ENCODE data around the gene SHH.

DNA sequence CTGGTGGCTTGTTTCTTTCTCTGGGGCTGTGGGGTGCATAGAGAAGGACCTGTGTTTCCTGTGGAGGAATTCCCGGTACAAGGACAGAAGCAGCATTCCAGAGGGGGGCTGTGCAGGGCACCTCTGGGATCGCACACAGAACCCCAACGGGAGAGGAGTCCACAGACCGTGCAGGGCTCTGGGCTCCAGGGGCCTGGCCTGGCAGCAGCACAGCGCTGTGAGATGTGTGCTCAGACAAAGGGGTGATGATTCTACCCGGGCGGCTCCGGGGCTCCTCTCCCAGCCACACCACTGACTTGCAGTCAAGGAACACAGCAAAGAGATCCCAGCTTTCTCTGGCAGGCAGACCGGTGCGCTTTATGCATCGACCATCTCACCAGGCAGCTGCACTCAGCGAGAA lies 6.9 kb upstream of the SHH start:
- TF ChIP-seq, protein P1, sequence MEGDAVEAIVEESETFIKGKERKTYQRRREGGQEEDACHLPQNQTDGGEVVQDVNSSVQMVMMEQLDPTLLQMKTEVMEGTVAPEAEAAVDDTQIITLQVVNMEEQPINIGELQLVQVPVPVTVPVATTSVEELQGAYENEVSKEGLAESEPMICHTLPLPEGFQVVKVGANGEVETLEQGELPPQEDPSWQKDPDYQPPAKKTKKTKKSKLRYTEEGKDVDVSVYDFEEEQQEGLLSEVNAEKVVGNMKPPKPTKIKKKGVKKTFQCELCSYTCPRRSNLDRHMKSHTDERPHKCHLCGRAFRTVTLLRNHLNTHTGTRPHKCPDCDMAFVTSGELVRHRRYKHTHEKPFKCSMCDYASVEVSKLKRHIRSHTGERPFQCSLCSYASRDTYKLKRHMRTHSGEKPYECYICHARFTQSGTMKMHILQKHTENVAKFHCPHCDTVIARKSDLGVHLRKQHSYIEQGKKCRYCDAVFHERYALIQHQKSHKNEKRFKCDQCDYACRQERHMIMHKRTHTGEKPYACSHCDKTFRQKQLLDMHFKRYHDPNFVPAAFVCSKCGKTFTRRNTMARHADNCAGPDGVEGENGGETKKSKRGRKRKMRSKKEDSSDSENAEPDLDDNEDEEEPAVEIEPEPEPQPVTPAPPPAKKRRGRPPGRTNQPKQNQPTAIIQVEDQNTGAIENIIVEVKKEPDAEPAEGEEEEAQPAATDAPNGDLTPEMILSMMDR (IDR thresholded peaks at IDR 0.05): no peak
- no peak for TF ChIP-seq TEAD1 (CRISPR knock-in tag; IDR thresholded peaks at IDR 0.05)
- TF ChIP-seq NR3C1 (CRISPR knock-in tag; conservative IDR thresholded peaks at IDR 0.05; ENCODE audit: low read depth): no peak
- TF ChIP-seq, protein P2, sequence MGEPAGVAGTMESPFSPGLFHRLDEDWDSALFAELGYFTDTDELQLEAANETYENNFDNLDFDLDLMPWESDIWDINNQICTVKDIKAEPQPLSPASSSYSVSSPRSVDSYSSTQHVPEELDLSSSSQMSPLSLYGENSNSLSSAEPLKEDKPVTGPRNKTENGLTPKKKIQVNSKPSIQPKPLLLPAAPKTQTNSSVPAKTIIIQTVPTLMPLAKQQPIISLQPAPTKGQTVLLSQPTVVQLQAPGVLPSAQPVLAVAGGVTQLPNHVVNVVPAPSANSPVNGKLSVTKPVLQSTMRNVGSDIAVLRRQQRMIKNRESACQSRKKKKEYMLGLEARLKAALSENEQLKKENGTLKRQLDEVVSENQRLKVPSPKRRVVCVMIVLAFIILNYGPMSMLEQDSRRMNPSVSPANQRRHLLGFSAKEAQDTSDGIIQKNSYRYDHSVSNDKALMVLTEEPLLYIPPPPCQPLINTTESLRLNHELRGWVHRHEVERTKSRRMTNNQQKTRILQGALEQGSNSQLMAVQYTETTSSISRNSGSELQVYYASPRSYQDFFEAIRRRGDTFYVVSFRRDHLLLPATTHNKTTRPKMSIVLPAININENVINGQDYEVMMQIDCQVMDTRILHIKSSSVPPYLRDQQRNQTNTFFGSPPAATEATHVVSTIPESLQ (CRISPR knock-in tag; IDR thresholded peaks at IDR 0.05): no peak
- no peak for TF ChIP-seq GABPB1 (CRISPR knock-in tag; IDR thresholded peaks at IDR 0.05)
- TF ChIP-seq RELA (CRISPR knock-in tag; IDR thresholded peaks at IDR 0.05; ENCODE audit: borderline replicate concordance): no peak
- TF ChIP-seq, protein P3, sequence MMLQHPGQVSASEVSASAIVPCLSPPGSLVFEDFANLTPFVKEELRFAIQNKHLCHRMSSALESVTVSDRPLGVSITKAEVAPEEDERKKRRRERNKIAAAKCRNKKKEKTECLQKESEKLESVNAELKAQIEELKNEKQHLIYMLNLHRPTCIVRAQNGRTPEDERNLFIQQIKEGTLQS (CRISPR knock-in tag; conservative IDR thresholded peaks at IDR 0.05): no peak
- no peak for TF ChIP-seq ESRRA (CRISPR knock-in tag; IDR thresholded peaks at IDR 0.05; ENCODE audit: borderline replicate concordance)
- TF ChIP-seq, protein P4, sequence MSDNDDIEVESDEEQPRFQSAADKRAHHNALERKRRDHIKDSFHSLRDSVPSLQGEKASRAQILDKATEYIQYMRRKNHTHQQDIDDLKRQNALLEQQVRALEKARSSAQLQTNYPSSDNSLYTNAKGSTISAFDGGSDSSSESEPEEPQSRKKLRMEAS (CRISPR knock-in tag; IDR thresholded peaks at IDR 0.05): no peak

Measured in WTC11 (cell line).